Gastroesophageal sphincter (tissue), 3 donors: ENCODE results near the gene ZNF382.

Experiments
- CTCF ChIP-seq, 4 experiments: fragments of 200-600 bp in 2 of 4; fragments of 450-650 bp in 2 of 4; sonication (generic) in 1 of 4; IDR thresholded peaks; one replicate each; pipeline ENCODE4 v1.5.1; 2017 to 2019; ENCODE audit warnings: antibody characterized with exemption in 4 of 4, mild to moderate bottlenecking in 2 of 4, moderate library complexity in 2 of 4
- EP300 ChIP-seq: sonication (generic); formaldehyde crosslinking; IDR thresholded peaks from one replicate; pipeline ENCODE4 v1.6.1; 2017; ENCODE audit warnings: antibody characterized with exemption, mild to moderate bottlenecking
- POLR2A ChIP-seq, 2 donors: fragments of 450-650 bp; IDR thresholded peaks; one replicate each; pipeline ENCODE4 v1.6.1; 2017; ENCODE audit warnings: antibody characterized with exemption in 2 of 2, mild to moderate bottlenecking in 2 of 2, moderate library complexity in 1 of 2
- POLR2AphosphoS5 ChIP-seq: sonication (generic); formaldehyde crosslinking; IDR thresholded peaks from one replicate; pipeline ENCODE4 v1.6.1; 2017; ENCODE audit warnings: antibody characterized with exemption

GRCh38 chr19:36577271-36577996 is 27.7 kb upstream of the ZNF382 start:
- TF ChIP-seq CTCF (IDR thresholded peaks at IDR 0.05), result no peak
- no peak for TF ChIP-seq POLR2A (IDR thresholded peaks at IDR 0.05)
- no peak for TF ChIP-seq POLR2AphosphoS5
- TF ChIP-seq EP300, result no peak
